HK-2 (cell line): Measurements from ENCODE around the gene NPB.
"Not testable (repeated sequence)": the region's sequence is repeated elsewhere in the genome, so short reads cannot be mapped to it uniquely, and the experiment has no call there.

ENCODE experiments used
- DNase-seq: peaks from one replicate; pipeline ENCODE4 v3.0.0-alpha.2; 2018; ENCODE audit not compliant: unreplicated experiment

Gene NPB

GRCh38 chr17:81911969-81912368 lies 9.9 kb downstream of the NPB start:
- DNase-seq: no peak

DNA sequence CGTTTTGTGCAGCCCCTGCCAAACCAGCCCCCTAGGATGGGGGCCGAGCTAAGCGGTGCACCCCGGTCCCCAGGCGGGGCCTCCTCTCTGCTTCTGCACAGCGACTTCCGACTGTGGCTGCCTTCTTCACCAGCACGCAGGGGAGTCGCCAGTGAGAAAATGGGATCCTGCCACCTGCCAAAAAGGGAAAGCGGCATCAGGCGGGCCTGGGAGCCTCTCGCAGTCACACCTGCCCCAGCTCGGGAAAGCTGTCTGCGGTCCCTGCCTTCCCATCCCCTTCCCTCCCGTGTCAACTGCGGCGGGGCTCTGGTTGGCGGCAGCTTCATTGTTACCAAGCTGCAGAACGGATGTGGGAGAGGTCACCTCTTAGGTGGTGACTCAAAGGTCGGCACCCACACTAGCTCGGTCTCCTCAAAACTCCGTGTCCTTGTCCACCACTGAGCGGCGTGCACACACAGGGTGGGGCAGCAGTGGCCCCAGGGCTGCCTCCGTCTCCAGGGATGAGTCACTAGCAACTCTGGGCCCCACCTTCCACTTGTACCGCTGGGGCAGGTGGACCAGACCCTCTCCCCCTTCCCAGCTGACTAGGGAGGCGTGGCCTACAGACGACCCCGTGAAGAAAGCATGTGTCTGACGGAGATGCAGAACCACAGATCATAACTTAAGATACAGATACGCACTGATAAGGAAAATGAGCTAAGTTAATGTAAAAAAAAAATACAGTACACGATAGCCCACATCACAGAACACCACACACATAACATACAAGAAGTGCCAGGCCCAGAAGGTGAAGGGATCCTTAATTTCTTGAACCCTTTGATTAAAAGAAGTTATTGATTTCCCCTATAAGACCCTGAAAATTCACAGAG lies 10.6 kb downstream of the NPB start:
- DNase-seq: no peak

GRCh38 chr17:81913394-81914102 lies 11.5 kb downstream of the NPB start:
- no peak for DNase-seq

DNA sequence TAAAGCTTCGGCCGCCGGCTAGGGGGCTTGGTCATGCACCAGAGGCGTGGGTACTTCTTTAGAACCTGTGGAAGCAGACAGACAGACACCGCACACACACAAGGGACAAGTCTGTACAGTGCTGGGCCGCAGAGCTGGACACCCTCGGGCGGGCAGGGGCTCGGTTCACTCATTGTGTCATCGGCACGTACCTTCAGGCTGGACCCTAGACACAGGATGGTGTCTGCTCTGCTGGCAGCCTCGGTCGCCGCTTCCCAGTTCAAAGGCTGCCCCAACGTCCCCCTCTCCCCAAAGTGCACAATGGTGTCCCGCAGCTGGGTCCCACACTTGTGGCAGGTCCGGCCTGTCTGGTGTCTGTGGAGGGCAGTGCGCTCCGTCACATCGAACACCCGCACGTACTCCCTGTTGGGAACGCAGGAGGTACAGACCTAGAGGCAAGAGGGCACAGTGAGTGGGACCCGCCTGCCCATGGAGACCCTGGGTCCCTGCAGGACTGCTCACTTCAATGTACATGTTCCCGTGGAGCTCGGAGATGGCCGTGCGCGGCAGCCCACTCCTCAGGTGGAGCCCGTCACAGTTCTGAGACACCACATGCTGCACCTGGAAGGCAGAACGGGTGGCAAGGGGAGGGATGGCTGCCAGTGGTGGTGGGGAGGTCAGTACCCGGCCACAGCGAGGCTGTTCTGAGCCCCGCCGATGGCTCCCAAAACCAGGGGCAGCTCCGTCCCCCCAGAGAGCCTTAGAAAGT lies 12.2 kb downstream of the NPB start:
- DNase-seq: no peak

GRCh38 chr17:81915331-81915730 lies 13.3 kb downstream of the NPB start:
- DNase-seq: no peak

DNA sequence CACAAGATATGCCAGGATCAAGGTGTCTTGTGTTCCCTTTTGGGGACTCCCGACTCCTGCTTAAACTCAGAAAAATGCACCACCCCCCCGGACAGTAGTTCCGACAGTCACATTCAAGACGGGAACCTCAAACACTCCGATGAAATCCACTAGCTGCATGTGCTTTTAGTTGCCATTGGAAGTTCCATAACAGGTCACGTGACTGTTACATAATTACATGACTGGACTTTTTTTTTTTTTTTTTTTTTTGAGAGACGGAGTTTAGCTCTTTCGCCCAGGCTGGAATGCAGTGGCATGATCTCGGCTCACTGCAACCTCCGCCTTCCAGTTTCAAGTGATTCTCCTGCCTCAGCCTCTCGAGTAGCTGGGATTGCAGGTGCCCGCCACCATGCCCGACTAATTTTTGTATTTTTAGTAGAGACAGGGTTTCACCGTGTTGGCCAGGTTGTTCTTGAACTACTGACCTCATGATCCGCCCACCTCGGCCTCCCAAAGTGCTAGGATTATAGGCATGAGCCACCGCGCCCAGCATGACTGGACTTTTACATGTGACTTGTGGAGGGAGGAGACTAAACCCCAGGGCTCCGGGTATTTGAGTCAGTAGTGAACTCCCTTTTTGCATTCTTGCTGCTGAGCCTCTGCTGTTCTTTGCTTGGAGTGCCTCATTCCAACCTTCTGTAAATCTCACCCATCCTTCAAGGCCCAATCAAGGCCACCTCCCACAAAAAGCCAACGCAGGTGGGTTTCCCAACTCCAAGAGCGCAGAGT lies 14.4 kb downstream of the NPB start:
- DNase-seq: peak; percentile 78

GRCh38 chr17:81917565-81918332 lies 15.7 kb downstream of the NPB start, which contains the start of gene SIRT7:
Gene SIRT7, minus strand, starts transcription at chr17:81918176. Its CDS starts 45 bp downstream, at chr17:81918131.
- DNase-seq: peak; percentile 90

- DNase-seq: not testable (repeated sequence)
Observed at GRCh38 chr17:81918333-81918669, 16.3 kb downstream of the NPB start.

- no peak for DNase-seq
Observed at GRCh38 chr17:81918832-81919545, 17.0 kb downstream of the NPB start.

GRCh38 chr17:81920612-81921536 lies 18.8 kb downstream of the NPB start:
- DNase-seq: no peak

DNA sequence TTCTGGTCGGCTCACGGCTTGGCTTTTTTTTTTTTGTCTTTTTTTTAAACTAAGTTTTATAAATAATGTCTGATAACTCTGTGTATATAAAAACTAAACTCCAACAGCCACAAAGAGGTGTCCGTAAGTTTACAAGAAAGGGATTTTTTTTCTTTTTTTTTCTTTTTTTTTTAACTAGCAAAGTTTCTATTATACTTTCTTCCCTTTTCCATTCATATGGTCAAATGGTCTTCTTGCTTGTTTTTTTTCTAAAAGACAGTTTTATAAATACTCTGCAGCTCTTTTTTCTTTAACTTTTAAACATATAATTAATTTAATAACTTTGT lies 19.5 kb downstream of the NPB start:
- no peak for DNase-seq

DNA sequence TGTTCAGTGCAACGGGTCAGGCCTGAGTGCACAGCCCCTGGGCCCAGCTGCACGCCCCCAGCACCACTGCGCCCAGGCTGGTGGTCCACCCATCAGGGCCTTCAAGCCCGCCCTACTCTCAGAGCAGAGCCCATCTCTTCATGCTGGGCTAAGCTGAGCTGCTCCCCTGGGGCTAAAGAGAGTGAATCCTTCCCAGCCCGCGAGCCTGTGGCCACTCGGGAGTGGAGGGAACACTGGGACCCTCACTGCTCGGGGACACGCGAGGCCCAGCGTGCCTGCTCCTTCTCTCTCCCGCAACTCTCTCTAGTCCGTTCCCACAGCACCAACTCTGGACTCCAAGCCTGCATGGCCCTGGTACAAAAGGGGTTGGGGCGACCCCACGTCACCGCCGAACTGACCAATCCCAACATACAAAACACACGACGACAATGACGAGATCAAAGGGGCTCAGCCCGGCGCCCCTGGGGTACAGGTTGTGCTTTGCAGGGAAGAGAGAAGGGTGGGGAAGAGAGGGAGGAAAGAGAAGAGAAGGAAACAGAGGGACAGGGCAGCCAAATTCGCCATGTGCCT lies 20.0 kb downstream of the NPB start:
- DNase-seq: no peak

DNA sequence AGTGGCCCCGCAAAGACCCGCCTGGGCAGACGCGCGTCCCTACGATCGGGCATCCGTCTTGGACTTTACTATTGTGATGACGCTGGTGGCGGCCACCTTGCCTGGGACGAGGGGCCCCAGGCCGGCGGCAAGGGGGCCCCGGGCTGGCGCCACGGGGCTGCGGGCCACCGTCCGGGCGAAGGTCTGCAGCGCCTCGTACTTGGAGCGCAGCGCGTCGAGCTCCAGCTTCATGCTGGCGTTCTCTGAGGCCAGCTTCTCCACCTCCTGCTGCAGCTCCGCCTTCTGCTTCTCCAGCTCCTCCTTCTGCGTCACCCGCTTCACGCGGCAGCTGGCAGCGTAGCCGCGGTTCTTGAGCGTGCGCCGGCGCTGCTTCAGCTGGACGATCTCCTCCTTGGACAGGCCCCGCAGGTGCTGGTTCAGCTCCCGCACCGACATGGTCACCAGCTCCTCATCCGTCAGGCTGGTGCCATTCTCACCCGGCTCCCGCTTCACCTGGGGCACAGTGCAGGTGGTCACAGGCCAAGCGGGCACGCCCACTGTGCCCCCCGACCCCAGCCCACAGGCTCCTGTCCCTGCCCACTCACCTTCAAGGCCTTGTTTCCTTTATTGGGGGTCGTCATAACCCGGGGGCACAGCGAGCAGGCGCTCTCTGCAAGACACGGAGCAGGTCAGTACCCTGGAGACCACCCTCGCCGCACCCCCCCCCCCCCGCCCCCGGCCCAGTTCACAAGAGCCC lies 20.7 kb downstream of the NPB start:
- no peak for DNase-seq

DNA sequence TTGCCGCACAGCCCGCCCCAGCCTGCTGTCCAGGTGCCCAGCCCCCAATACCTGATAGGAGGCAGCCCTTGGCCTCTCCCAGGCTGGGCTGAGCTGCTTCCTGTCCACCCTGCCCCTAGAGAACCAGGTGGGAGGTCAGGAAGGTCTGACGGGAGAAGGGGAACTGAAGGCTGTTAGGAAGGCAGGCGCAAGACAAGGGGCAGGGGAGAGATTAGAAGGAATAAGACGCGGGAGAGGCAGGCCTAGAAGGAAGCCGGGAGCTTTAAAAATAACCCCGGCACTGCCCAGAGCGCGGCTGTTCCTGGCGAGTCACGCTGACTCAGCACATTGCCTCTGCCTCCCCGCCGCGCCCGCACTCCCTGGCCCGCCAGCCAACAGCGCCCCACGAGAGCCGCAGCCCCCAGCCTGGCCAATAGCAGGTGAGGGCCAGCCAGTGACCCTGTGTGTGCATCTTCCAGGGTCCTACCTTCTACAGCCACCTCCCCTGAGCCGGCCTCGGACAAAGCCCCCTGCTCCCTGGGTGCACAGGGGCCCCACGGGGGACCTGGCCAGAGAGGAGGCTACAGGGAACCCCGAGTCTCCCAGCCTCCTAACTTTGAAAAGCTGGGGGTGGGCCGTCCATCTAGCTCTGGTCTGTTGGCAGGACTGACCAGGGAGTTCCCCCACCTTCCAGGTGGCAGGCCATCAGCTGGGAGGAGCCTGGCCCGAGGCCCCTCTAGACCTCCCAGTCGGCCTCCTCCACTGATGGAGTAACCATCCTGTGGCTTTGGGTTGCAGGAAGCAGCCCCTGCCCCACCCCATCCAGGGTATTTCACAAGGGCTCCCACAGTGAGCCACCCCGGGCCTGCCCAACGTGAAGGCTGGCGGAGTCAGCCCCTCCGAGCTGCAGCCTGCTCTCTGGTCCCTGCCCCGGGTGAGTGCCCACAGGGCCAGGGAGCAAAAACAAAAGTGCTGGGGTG lies 21.5 kb downstream of the NPB start:
- DNase-seq: peak; percentile 89

GRCh38 chr17:81924557-81925532 lies 22.8 kb downstream of the NPB start:
- no peak for DNase-seq
